WTC11 (cell line): ENCODE measurements around the gene LAMA5. TPM values are rescaled to one million over a fixed set of nuclear protein-coding genes. Genes with fewer than 3 reads are reported as not detected.

Experiments
- ATAC-seq: fragments of 200-7000 bp; cut with Tn5 transposase; 2 replicates; pipeline ENCODE4 v1.10.0; 2021; ENCODE audit warnings: mild to moderate bottlenecking, moderate library complexity
- CTCF ChIA-PET: fragments of 300-600 bp; sonication (Branson Sonifier 250); formaldehyde crosslinking; loops from one replicate; lab custom pipeline; 2021; ENCODE audit warnings: antibody characterized with exemption; lab: Charles Lee
- POLR2A ChIA-PET: fragments of 350-600 bp; sonication (Branson Sonifier 250); formaldehyde crosslinking; loops from one replicate; lab custom pipeline; 2021; ENCODE audit warnings: antibody characterized with exemption; lab: Charles Lee
- DNase-seq: peaks from one replicate; pipeline ENCODE4 v3.0.0; 2021; ENCODE audit warnings: low spot score
- H3K27ac Mint-ChIP-seq: 2 replicates; pipeline ENCODE4 v1.8.0; 2021; ENCODE audit warnings: mixed read lengths
- H3K27me3 Mint-ChIP-seq: 2 replicates; pipeline ENCODE4 v1.8.0; 2021; ENCODE audit warnings: low read depth, mild to moderate bottlenecking, moderate library complexity, mixed read lengths
- H3K36me3 Mint-ChIP-seq: 2 replicates; pipeline ENCODE4 v1.8.0; 2021; ENCODE audit warnings: mixed read lengths
- H3K4me1 Mint-ChIP-seq: 2 replicates; pipeline ENCODE4 v1.8.0; 2022; ENCODE audit warnings: mixed read lengths
- H3K4me3 Mint-ChIP-seq: 2 replicates; pipeline ENCODE4 v1.8.0; 2021; ENCODE audit warnings: mild to moderate bottlenecking, moderate library complexity, mixed read lengths
- H3K9me3 Mint-ChIP-seq: 2 replicates; pipeline ENCODE4 v1.8.0; 2021; ENCODE audit warnings: mixed read lengths
- AFF4 ChIP-seq: sonication (generic); formaldehyde crosslinking; IDR thresholded peaks from 2 replicates; pipeline ENCODE4 v1.8.1; 2023; ENCODE audit warnings: mild to moderate bottlenecking, missing genetic modification reagents, borderline replicate concordance
- ATF1 ChIP-seq: sonication (generic); formaldehyde crosslinking; IDR thresholded peaks from 2 replicates; pipeline ENCODE4 v1.8.1; 2023; ENCODE audit warnings: mild to moderate bottlenecking, moderate library complexity, missing genetic modification reagents
- ATF3 ChIP-seq: sonication (generic); formaldehyde crosslinking; conservative IDR thresholded peaks from 2 replicates; pipeline ENCODE4 v1.8.1; 2022; ENCODE audit warnings: mild to moderate bottlenecking, missing genetic modification reagents
- E2F1 ChIP-seq: sonication (generic); formaldehyde crosslinking; IDR thresholded peaks from 2 replicates; pipeline ENCODE4 v1.8.0; 2022; ENCODE audit warnings: mild to moderate bottlenecking, missing genetic modification reagents
- ELF4 ChIP-seq: sonication (generic); formaldehyde crosslinking; IDR thresholded peaks from 2 replicates; pipeline ENCODE4 v1.8.1; 2022; ENCODE audit warnings: low read depth, mild to moderate bottlenecking, moderate library complexity, missing genetic modification reagents
- FOXP4 ChIP-seq: sonication (generic); formaldehyde crosslinking; IDR thresholded peaks from 2 replicates; pipeline ENCODE4 v1.8.0; 2022; ENCODE audit warnings: mild to moderate bottlenecking, missing genetic modification reagents
- HMGXB4 ChIP-seq: sonication (generic); formaldehyde crosslinking; IDR thresholded peaks from 2 replicates; pipeline ENCODE4 v1.8.1; 2023; ENCODE audit warnings: mild to moderate bottlenecking, moderate library complexity, missing genetic modification reagents
- RORB ChIP-seq: fragments of 250-450 bp; sonication (Bioruptor Pico); IDR thresholded peaks from 2 replicates; pipeline ENCODE4 v1.9.0; 2021; ENCODE audit warnings: mild to moderate bottlenecking
- ZBTB43 ChIP-seq: sonication (generic); formaldehyde crosslinking; IDR thresholded peaks from 2 replicates; pipeline ENCODE4 v1.8.1; 2023; ENCODE audit warnings: mild to moderate bottlenecking, missing genetic modification reagents
- ZNF121 ChIP-seq: sonication (generic); formaldehyde crosslinking; IDR thresholded peaks from 2 replicates; pipeline ENCODE4 v1.8.0; 2023; ENCODE audit warnings: missing genetic modification reagents
- ZNF138 ChIP-seq: sonication (generic); formaldehyde crosslinking; conservative IDR thresholded peaks from 2 replicates; pipeline ENCODE4 v1.8.1; 2022; ENCODE audit warnings: mild to moderate bottlenecking, moderate library complexity, missing genetic modification reagents
- ZNF263 ChIP-seq: sonication (generic); formaldehyde crosslinking; IDR thresholded peaks from 2 replicates; pipeline ENCODE4 v1.8.1; 2022; ENCODE audit warnings: low read depth, mild to moderate bottlenecking, moderate library complexity, missing genetic modification reagents
- ZNF317 ChIP-seq: sonication (generic); formaldehyde crosslinking; IDR thresholded peaks from 2 replicates; pipeline ENCODE4 v1.8.1; 2023; ENCODE audit warnings: low read depth, mild to moderate bottlenecking, moderate library complexity, missing genetic modification reagents, borderline replicate concordance
- ZNF512 ChIP-seq: sonication (generic); formaldehyde crosslinking; IDR thresholded peaks from 2 replicates; pipeline ENCODE4 v1.8.1; 2022; ENCODE audit warnings: missing genetic modification reagents, borderline replicate concordance
- ZNF532 ChIP-seq: fragments of 250-450 bp; sonication (Bioruptor Pico); IDR thresholded peaks from 2 replicates; pipeline ENCODE4 v1.9.0; 2021; ENCODE audit warnings: mild to moderate bottlenecking, borderline replicate concordance
- total RNA-seq: library from RNA; stranded (reverse); gene quantifications from 3 replicates; pipeline ENCODE4 v1.2.3, GENCODE V29; 2021

Gene LAMA5
- total RNA-seq, 1 experiment from 2014 or later, result 329 TPM

- TF ChIP-seq AFF4 (CRISPR knock-in tag), result no peak
Observed at GRCh38 chr20:62281161-62281933, 85.8 kb downstream of the LAMA5 start (continued).

- peaks cover 46% of the 10 kb centered on the region for H3K36me3 Mint-ChIP-seq
- CTCF ChIA-PET, result no interaction called here
- no peak overlapping the region for H3K4me3 Mint-ChIP-seq
- no peaks in the 10 kb centered on the region for H3K9me3 Mint-ChIP-seq
- no peak overlapping the region for H3K27ac Mint-ChIP-seq
- no peak for ATAC-seq
- no peaks in the 10 kb centered on the region for H3K27me3 Mint-ChIP-seq
- TF ChIP-seq ZNF263 (CRISPR knock-in tag) (no peak), FOXP4 (no peak), ZNF121 (CRISPR knock-in tag) (no peak), ATF1 (CRISPR knock-in tag) (no peak), ZBTB43 (CRISPR knock-in tag) (no peak), ZNF317 (no peak), ZNF512 (CRISPR knock-in tag) (no peak), ZNF138 (CRISPR knock-in tag) (no peak), E2F1 (CRISPR knock-in tag) (no peak)
- POLR2A ChIA-PET, result no interaction called here
- no peaks in the 10 kb centered on the region for H3K4me1 Mint-ChIP-seq
- DNase-seq, result no peak
Observed at GRCh38 chr20:62280303-62280702, 86.8 kb downstream of the LAMA5 start.

- POLR2A ChIA-PET, result no interaction called here
- Mint-ChIP-seq H3K4me3 (no peak overlapping the region), H3K36me3 (peaks cover 51% of the 10 kb centered on the region), H3K27me3 (no peaks in the 10 kb centered on the region), H3K9me3 (no peaks in the 10 kb centered on the region), H3K4me1 (no peaks in the 10 kb centered on the region), H3K27ac (no peak overlapping the region)
- no peak for ATAC-seq
- CTCF ChIA-PET, result interaction anchor here (0.8 kb wide), 1 partner anchor 105 kb away, joined by 3 read pairs; no protein-coding TSS in a partner anchor
- DNase-seq, result no peak
- TF ChIP-seq ATF3 (CRISPR knock-in tag), result no peak
- TF ChIP-seq RORB (CRISPR knock-in tag), result no peak
- no peak for TF ChIP-seq HMGXB4 (CRISPR knock-in tag)
- no peak for TF ChIP-seq ELF4 (CRISPR knock-in tag)
- no peak for TF ChIP-seq ZNF532 (CRISPR knock-in tag)
Observed at GRCh38 chr20:62277253-62277652, 89.9 kb downstream of the LAMA5 start.
